ENCODE measurements around the gene LSM2.
"Not testable (repeated sequence)": the region's sequence is repeated elsewhere in the genome, so short reads cannot be mapped to it uniquely, and the experiment has no call there.

The LSM2 gene

DNA sequence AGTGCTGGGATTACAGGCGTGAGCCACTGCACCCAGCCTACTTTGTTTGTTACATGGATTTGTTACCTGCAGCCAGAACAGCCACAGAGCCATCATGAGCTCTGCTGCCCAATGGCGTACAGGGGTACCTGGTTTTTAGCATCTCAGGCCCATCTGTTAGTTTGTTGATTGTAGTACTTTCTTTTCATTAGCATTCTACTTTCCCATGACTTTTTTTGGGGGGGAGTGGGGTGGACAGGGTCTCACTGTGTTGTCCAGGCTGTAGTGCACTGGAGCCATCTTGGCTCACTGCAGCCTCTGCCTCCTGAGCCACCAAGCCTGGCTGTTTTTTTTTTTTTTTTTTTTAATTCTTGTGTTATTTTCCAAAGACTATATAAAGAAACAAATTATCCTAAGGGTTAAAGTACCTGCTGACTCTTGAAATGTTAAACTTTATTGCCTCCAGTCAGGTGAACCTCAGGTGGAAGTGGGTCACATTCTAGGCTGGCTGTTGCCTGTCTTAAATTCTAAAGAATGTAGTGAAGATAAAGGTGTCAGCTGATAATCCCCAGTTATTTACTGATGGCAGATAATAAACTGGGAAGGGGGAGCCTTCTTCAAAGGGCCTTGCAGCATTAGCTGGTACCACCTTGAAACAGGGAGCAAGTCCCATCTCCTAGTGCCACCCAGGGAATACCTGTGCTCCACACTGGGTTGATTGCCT lies 40.7 kb upstream of the LSM2 start:
- Histone ChIP-seq H3K4me1 (ENCODE audit: low read length) (no peaks in the 10 kb centered on the region), H3K36me3 (replicated peaks; ENCODE audit: low read depth, low read length) (no peaks in the 10 kb centered on the region), H2AFZ (ENCODE audit: low read depth, low read length) (no peak overlapping the region), H3K9ac (ENCODE audit: low read length) (no peak overlapping the region), H3K4me2 (ENCODE audit: low read length) (no peak overlapping the region), H3K4me3 (ENCODE audit: low read length) (no peak overlapping the region), H3K27me3 (ENCODE audit: low read depth, low read length) (no peaks in the 10 kb centered on the region), H3K9me3 (ENCODE audit: insufficient read depth, low read length) (no peaks in the 10 kb centered on the region), H4K20me1 (ENCODE audit: insufficient read depth, low read length) (no peaks in the 10 kb centered on the region), H3K27ac (ENCODE audit: low read length) (no peak overlapping the region), H3K79me2 (ENCODE audit: low read length) (no peaks in the 10 kb centered on the region)
- TF ChIP-seq EZH2phosphoT487 (IDR thresholded peaks at IDR 0.05; ENCODE audit: low read depth): no peak
- TF ChIP-seq, protein P1, sequence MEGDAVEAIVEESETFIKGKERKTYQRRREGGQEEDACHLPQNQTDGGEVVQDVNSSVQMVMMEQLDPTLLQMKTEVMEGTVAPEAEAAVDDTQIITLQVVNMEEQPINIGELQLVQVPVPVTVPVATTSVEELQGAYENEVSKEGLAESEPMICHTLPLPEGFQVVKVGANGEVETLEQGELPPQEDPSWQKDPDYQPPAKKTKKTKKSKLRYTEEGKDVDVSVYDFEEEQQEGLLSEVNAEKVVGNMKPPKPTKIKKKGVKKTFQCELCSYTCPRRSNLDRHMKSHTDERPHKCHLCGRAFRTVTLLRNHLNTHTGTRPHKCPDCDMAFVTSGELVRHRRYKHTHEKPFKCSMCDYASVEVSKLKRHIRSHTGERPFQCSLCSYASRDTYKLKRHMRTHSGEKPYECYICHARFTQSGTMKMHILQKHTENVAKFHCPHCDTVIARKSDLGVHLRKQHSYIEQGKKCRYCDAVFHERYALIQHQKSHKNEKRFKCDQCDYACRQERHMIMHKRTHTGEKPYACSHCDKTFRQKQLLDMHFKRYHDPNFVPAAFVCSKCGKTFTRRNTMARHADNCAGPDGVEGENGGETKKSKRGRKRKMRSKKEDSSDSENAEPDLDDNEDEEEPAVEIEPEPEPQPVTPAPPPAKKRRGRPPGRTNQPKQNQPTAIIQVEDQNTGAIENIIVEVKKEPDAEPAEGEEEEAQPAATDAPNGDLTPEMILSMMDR (IDR thresholded peaks at IDR 0.05; ENCODE audit: low read depth, low read length): no peak

DNA sequence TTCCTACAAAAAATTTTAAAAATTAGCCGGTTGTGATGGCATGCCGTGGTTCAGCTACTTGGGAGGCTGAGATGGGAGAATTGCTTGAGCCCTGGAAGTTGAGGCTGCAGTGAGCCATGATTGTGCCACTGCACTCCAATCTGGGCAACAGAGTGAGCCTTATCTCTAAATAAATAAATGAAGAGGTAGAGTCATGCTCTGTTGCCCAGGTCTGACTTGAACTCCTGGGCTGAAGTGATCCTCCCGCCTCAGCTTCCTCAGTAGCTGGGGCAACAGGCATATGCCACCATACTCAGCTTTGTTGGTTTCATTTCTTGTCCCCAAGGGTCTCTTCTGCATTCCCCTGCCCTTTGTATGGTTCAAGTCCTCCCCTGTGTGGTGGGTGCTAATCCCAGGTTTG lies 37.7 kb upstream of the LSM2 start:
- TF ChIP-seq EZH2phosphoT487 (IDR thresholded peaks at IDR 0.05; ENCODE audit: low read depth): no peak
- TF ChIP-seq, protein P1 (IDR thresholded peaks at IDR 0.05; ENCODE audit: low read depth, low read length): no peak
- Histone ChIP-seq H3K27ac (ENCODE audit: low read length) (no peak overlapping the region), H2AFZ (ENCODE audit: low read depth, low read length) (no peak overlapping the region)

DNA sequence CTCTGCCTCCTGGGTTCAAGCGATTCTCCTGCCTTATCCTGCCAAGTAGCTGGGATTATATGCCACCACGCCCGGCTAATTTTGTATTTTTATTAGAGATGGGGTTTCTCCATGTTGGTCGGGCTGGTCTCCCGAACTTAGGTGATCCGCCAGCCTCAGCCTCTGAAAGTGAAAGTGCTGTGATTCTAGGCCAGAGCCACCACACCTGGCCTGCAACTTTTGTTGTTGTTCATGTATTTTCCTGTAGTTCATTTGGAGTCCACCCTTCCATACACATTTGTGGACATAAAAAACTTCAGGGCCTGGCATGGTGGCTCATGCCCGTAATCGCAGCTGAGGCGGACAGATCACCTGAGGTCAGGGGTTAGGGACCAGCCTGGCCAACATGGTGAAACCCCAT lies 35.3 kb upstream of the LSM2 start:
- peaks cover 8% of the 10 kb centered on the region for H4K20me1 ChIP-seq (ENCODE audit: insufficient read depth, low read length)
- peaks cover 15% of the 10 kb centered on the region for H3K79me2 ChIP-seq (ENCODE audit: low read length)
- peaks cover 8% of the 10 kb centered on the region for H3K4me1 ChIP-seq (ENCODE audit: low read length)
- no peaks in the 10 kb centered on the region for H3K27me3 ChIP-seq (ENCODE audit: low read depth, low read length)
- H3K9ac ChIP-seq (ENCODE audit: low read length): no peak overlapping the region
- no peak overlapping the region for H3K4me3 ChIP-seq (ENCODE audit: low read length)
- H3K27ac ChIP-seq (ENCODE audit: low read length): no peak overlapping the region
- no peak overlapping the region for H2AFZ ChIP-seq (ENCODE audit: low read depth, low read length)
- no peak overlapping the region for H3K4me2 ChIP-seq (ENCODE audit: low read length)
- peaks cover 34% of the 10 kb centered on the region for H3K36me3 ChIP-seq (replicated peaks; ENCODE audit: low read depth, low read length)
- no peak for TF ChIP-seq EZH2phosphoT487 (IDR thresholded peaks at IDR 0.05; ENCODE audit: low read depth)
- TF ChIP-seq, protein P1 (IDR thresholded peaks at IDR 0.05; ENCODE audit: low read depth, low read length): no peak
- H3K9me3 ChIP-seq (ENCODE audit: insufficient read depth, low read length): no peaks in the 10 kb centered on the region

More for the DNA sequence above, 37.7 kb upstream of the LSM2 start:
- H3K36me3 ChIP-seq (replicated peaks; ENCODE audit: low read depth, low read length): peaks cover 15% of the 10 kb centered on the region
- no peaks in the 10 kb centered on the region for H3K79me2 ChIP-seq (ENCODE audit: low read length)
- H3K27me3 ChIP-seq (ENCODE audit: low read depth, low read length): no peaks in the 10 kb centered on the region
- no peaks in the 10 kb centered on the region for H4K20me1 ChIP-seq (ENCODE audit: insufficient read depth, low read length)
- H3K4me3 ChIP-seq (ENCODE audit: low read length): no peak overlapping the region
- no peak overlapping the region for H3K4me2 ChIP-seq (ENCODE audit: low read length)
- no peak overlapping the region for H3K9ac ChIP-seq (ENCODE audit: low read length)
- H3K9me3 ChIP-seq (ENCODE audit: insufficient read depth, low read length): no peaks in the 10 kb centered on the region
- no peaks in the 10 kb centered on the region for H3K4me1 ChIP-seq (ENCODE audit: low read length)

DNA sequence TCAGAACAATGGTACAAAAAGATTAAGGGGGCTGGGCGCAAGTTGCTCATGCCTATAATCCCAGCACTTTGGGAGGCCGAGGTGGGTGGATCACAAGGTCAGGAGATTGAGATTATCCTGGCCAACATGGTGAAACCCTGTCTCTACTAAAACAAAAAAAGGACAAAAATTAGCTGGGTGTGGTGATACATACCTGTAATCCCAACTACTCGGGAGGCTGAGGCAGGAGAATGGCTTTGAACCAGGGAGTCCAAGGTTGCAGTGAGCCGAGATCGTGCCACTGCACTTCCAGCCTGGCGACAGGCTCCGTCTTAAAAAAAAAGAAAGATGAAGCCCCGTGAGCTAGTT lies 33.0 kb upstream of the LSM2 start:
- not testable (repeated sequence) for H3K4me2 ChIP-seq (ENCODE audit: low read length); H3K27me3 ChIP-seq (ENCODE audit: low read depth, low read length); H3K9me3 ChIP-seq (ENCODE audit: insufficient read depth, low read length); H3K27ac ChIP-seq (ENCODE audit: low read length); H3K4me3 ChIP-seq (ENCODE audit: low read length); H3K9ac ChIP-seq (ENCODE audit: low read length); H2AFZ ChIP-seq (ENCODE audit: low read depth, low read length)
- H3K79me2 ChIP-seq (ENCODE audit: low read length): peaks cover 38% of the 10 kb centered on the region
- peaks cover 12% of the 10 kb centered on the region for H4K20me1 ChIP-seq (ENCODE audit: insufficient read depth, low read length)
- peaks cover 50% of the 10 kb centered on the region for H3K36me3 ChIP-seq (replicated peaks; ENCODE audit: low read depth, low read length)
- peaks cover 19% of the 10 kb centered on the region for H3K4me1 ChIP-seq (ENCODE audit: low read length)
